GM23338 (cell line): Measurements from ENCODE around the gene TEX54. TPM values are rescaled to one million over a fixed set of nuclear protein-coding genes. Genes with fewer than 3 reads are reported as not detected.
"Not testable (repeated sequence)": the region's sequence is repeated elsewhere in the genome, so short reads cannot be mapped to it uniquely, and the experiment has no call there.

Experiments used
- ATAC-seq: fragments of 200-7000 bp; cut with Tn5 transposase; 3 replicates; pipeline ENCODE4 v1.9.1; 2020
- DNase-seq: peaks from one replicate; pipeline ENCODE4 v3.0.0-alpha.2; 2015; ENCODE audit warnings: low spot score
- H2AFZ ChIP-seq: fragments of 200-600 bp; sonication (generic); 2 replicates; pipeline ENCODE4 v1.8.0; 2016; ENCODE audit warnings: antibody characterized with exemption, mild to moderate bottlenecking, moderate library complexity
- H3F3A ChIP-seq: fragments of 200-600 bp; sonication (generic); replicated peaks from 2 replicates; pipeline ENCODE4 v1.8.0; 2017; ENCODE audit warnings: antibody characterized with exemption, mixed run types, low read depth
- H3K27ac ChIP-seq: fragments of 200-600 bp; sonication (generic); 2 replicates; pipeline ENCODE4 v1.6.1; 2016; ENCODE audit warnings: low read depth
- H3K27me3 ChIP-seq: fragments of 200-600 bp; sonication (generic); 2 replicates; pipeline ENCODE4 v1.8.0; 2016; ENCODE audit warnings: mild to moderate bottlenecking, mixed run types, moderate library complexity; ENCODE audit not compliant: insufficient read depth
- H3K36me3 ChIP-seq: fragments of 200-600 bp; sonication (generic); 2 replicates; pipeline ENCODE4 v1.8.0; 2016; ENCODE audit warnings: mild to moderate bottlenecking; ENCODE audit not compliant: insufficient read depth
- H3K4me1 ChIP-seq: fragments of 200-600 bp; sonication (generic); 2 replicates; pipeline ENCODE4 v1.8.0; 2016; ENCODE audit warnings: mild to moderate bottlenecking, moderate library complexity; ENCODE audit not compliant: insufficient read depth
- H3K4me2 ChIP-seq: fragments of 200-600 bp; sonication (generic); 2 replicates; pipeline ENCODE4 v1.7.1; 2017; ENCODE audit warnings: mixed run types
- H3K4me3 ChIP-seq: fragments of 200-600 bp; sonication (generic); 2 replicates; pipeline ENCODE4 v1.6.1; 2016; ENCODE audit warnings: mixed run types
- H3K79me2 ChIP-seq: fragments of 200-600 bp; sonication (generic); replicated peaks from 2 replicates; pipeline ENCODE4 v1.8.0; 2017; ENCODE audit warnings: mild to moderate bottlenecking; ENCODE audit not compliant: insufficient read depth
- H3K9me2 ChIP-seq: fragments of 200-600 bp; sonication (generic); 2 replicates; pipeline ENCODE4 v1.8.0; 2017; ENCODE audit not compliant: insufficient read depth
- H4K20me1 ChIP-seq: fragments of 200-600 bp; sonication (generic); replicated peaks from 2 replicates; pipeline ENCODE4 v1.8.0; 2017; ENCODE audit warnings: mild to moderate bottlenecking; ENCODE audit not compliant: insufficient read depth
- H3K27ac Mint-ChIP-seq: 2 replicates; pipeline ENCODE4 v1.8.0; 2020; ENCODE audit warnings: inconsistent platforms, mild to moderate bottlenecking, moderate library complexity, mixed read lengths
- H3K27me3 Mint-ChIP-seq: 3 replicates; pipeline ENCODE4 v1.8.0; 2022; ENCODE audit warnings: low read depth, mild to moderate bottlenecking, moderate library complexity, mixed read lengths, inconsistent platforms; ENCODE audit not compliant: insufficient read depth, poor library complexity
- H3K36me3 Mint-ChIP-seq: 3 replicates; pipeline ENCODE4 v1.8.0; 2021; ENCODE audit warnings: low read depth, mild to moderate bottlenecking, inconsistent platforms, moderate library complexity, mixed read lengths
- H3K4me1 Mint-ChIP-seq: 3 replicates; pipeline ENCODE4 v1.8.0; 2020; ENCODE audit warnings: mild to moderate bottlenecking, inconsistent platforms, mixed read lengths
- H3K4me3 Mint-ChIP-seq: 3 replicates; pipeline ENCODE4 v1.8.0; 2021; ENCODE audit warnings: moderate library complexity, mild to moderate bottlenecking, inconsistent platforms, mixed read lengths
- H3K9me3 Mint-ChIP-seq: 3 replicates; pipeline ENCODE4 v1.8.0; 2020; ENCODE audit warnings: moderate library complexity, mild to moderate bottlenecking, inconsistent platforms, mixed read lengths
- CREB1 ChIP-seq: fragments of 250-450 bp; sonication (Bioruptor Pico); IDR thresholded peaks from 2 replicates; pipeline ENCODE4 v1.5.0; 2020; ENCODE audit warnings: low read depth, mild to moderate bottlenecking, moderate library complexity
- CTCF ChIP-seq, 2 experiments: fragments of 200-600 bp in 1 of 2; sonication (generic) in 1 of 2; conservative IDR thresholded peaks; 2 replicates each; pipeline versions ENCODE4 v1.5.1 to v1.6.1; 2016 to 2017; ENCODE audit warnings: antibody characterized with exemption in 2 of 2, low read depth in 2 of 2, mild to moderate bottlenecking in 2 of 2, moderate library complexity in 1 of 2
- ETS1 ChIP-seq: IDR thresholded peaks from 2 replicates; pipeline ENCODE4 v1.6.1; 2016; ENCODE audit warnings: antibody characterized with exemption
- NANOG ChIP-seq: IDR thresholded peaks from 2 replicates; pipeline ENCODE4 v1.6.1; 2016; ENCODE audit warnings: antibody characterized with exemption, borderline replicate concordance
- POLR2AphosphoS5 ChIP-seq: IDR thresholded peaks from 2 replicates; pipeline ENCODE4 v1.6.1; 2016; ENCODE audit warnings: antibody characterized with exemption, low read depth
- STAT1 ChIP-seq: IDR thresholded peaks from one replicate; pipeline ENCODE4 v1.6.1; 2016; ENCODE audit warnings: antibody characterized with exemption; ENCODE audit not compliant: unreplicated experiment
- ZNF331 ChIP-seq: fragments of 250-450 bp; sonication (Bioruptor Pico); IDR thresholded peaks from 2 replicates; pipeline ENCODE4 v1.5.0; 2020; ENCODE audit warnings: low read depth, mild to moderate bottlenecking, moderate library complexity
- ZNF462 ChIP-seq: fragments of 250-450 bp; sonication (Bioruptor Pico); IDR thresholded peaks from 2 replicates; pipeline ENCODE4 v1.5.0; 2020; ENCODE audit warnings: mild to moderate bottlenecking, moderate library complexity
- polyA plus RNA-seq: library from polyadenylated mRNA; unstranded; fragments of >200 nt; fragmentation: Nextera tagmentation; extraction: Ambion mirVana; gene quantifications from 2 replicates; pipeline ENCODE4 v1.2.1, GENCODE V29; 2016
- total RNA-seq: library from RNA; depleted of rRNA; stranded (reverse); fragments of >200 nt; shearing (Covaris generic); gene quantifications from 2 replicates; pipeline ENCODE4 v1.2.3, GENCODE V29; 2014

The TEX54 gene
- total and polyA plus RNA-seq, 2 experiments from 2014 or later, result 1.9 TPM; not detected in 1

GRCh38 chr11:62861564-62862192 is 29.0 kb upstream of the TEX54 start:
- not testable (repeated sequence) for H3K9me2 ChIP-seq
- peak; percentile 12 for ATAC-seq
- DNase-seq, result peak; percentile 26

GRCh38 chr11:62860835-62861563 is 28.4 kb upstream of the TEX54 start:
- H3K4me1 ChIP-seq, result peaks cover 54% of the 10 kb centered on the region
- peak overlapping the region; percentile 62; the same call in 1 of the 2 replicates for H3K4me2 ChIP-seq
- peaks cover 50% of the 10 kb centered on the region for H3F3A ChIP-seq
- H3K36me3 ChIP-seq, result peaks cover 24% of the 10 kb centered on the region
- ATAC-seq (no peak), DNase-seq (no peak)
- H3K4me1 Mint-ChIP-seq, result peaks cover 59% of the 10 kb centered on the region
- H3K27ac ChIP-seq, result peak overlapping the region; percentile 1
- H3K79me2 ChIP-seq, result peaks cover 100% of the 10 kb centered on the region
- H3K36me3 Mint-ChIP-seq, result peaks cover 81% of the 10 kb centered on the region
- no peaks in the 10 kb centered on the region; the same call in 2 of the 3 replicates for H3K9me3 Mint-ChIP-seq
- no peak overlapping the region for H2AFZ ChIP-seq
- peaks cover 48% of the 10 kb centered on the region for H4K20me1 ChIP-seq
- H3K4me3 ChIP-seq, result peak overlapping the region; percentile 29; the same call in 1 of the 2 replicates
- H3K27me3 Mint-ChIP-seq, result peaks cover 23% of the 10 kb centered on the region
- H3K27me3 ChIP-seq, result no peaks in the 10 kb centered on the region
- no peaks in the 10 kb centered on the region for H3K9me2 ChIP-seq
- peak overlapping the region; percentile 34; the same call in 2 of the 3 replicates for H3K4me3 Mint-ChIP-seq
- peak overlapping the region; percentile 92 for H3K27ac Mint-ChIP-seq
- TF ChIP-seq CTCF (conservative IDR thresholded peaks at IDR 0.05; ENCODE audit: low read depth in 2 of 2), result no peak
- no peak for TF ChIP-seq POLR2AphosphoS5
- no peak for TF ChIP-seq ETS1
- TF ChIP-seq CREB1, result no peak
- TF ChIP-seq STAT1, result no peak
- TF ChIP-seq ZNF331 (CRISPR knock-in tag), result no peak
- no peak for TF ChIP-seq ZNF462 (CRISPR knock-in tag)
- TF ChIP-seq NANOG, result no peak

More at GRCh38 chr11:62861564-62862192, 29.0 kb upstream of the TEX54 start:
- Histone ChIP-seq H3K79me2 (peaks cover 100% of the 10 kb centered on the region), H3K4me1 (peaks cover 54% of the 10 kb centered on the region), H3K4me2 (peak overlapping the region; percentile 62), H4K20me1 (peaks cover 55% of the 10 kb centered on the region), H3K4me3 (peak overlapping the region; percentile 29; the same call in 1 of the 2 replicates), H3K36me3 (peaks cover 30% of the 10 kb centered on the region), H3K27ac (peak overlapping the region; percentile 1), H3F3A (peaks cover 50% of the 10 kb centered on the region)
- Mint-ChIP-seq H3K27me3 (peaks cover 16% of the 10 kb centered on the region), H3K4me3 (peak overlapping the region; percentile 53; the same call in 2 of the 3 replicates), H3K4me1 (peaks cover 59% of the 10 kb centered on the region), H3K27ac (peak overlapping the region; percentile 92), H3K36me3 (peaks cover 81% of the 10 kb centered on the region)
- H3K27me3 ChIP-seq, H3K9me3 Mint-ChIP-seq, H2AFZ ChIP-seq: not testable (repeated sequence)
